HFFc6 (cell line): ENCODE results near the gene ADAM33. TPM values are rescaled to one million over a fixed set of nuclear protein-coding genes. Genes with fewer than 3 reads are reported as not detected.

Source experiments
- DNase-seq: peaks from one replicate; pipeline ENCODE4 v3.0.0-alpha.2; 2018
- H3K27ac Mint-ChIP-seq: 2 replicates; pipeline ENCODE4 v1.8.0; 2020; ENCODE audit warnings: mild to moderate bottlenecking, mixed read lengths
- H3K27me3 Mint-ChIP-seq: 2 replicates; pipeline ENCODE4 v1.8.0; 2021; ENCODE audit warnings: mild to moderate bottlenecking, moderate library complexity, mixed read lengths; ENCODE audit not compliant: insufficient read depth
- H3K36me3 Mint-ChIP-seq: 2 replicates; pipeline ENCODE4 v1.8.0; 2021; ENCODE audit warnings: low read depth, mixed read lengths
- H3K4me1 Mint-ChIP-seq: 2 replicates; pipeline ENCODE4 v1.8.0; 2020; ENCODE audit warnings: low read depth, mixed read lengths
- H3K4me3 Mint-ChIP-seq: 2 replicates; pipeline ENCODE4 v1.8.0; 2020; ENCODE audit warnings: mild to moderate bottlenecking, moderate library complexity, mixed read lengths
- H3K9me3 Mint-ChIP-seq: 2 replicates; pipeline ENCODE4 v1.8.0; 2020; ENCODE audit warnings: mild to moderate bottlenecking, mixed read lengths
- long read RNA-seq: library from polyadenylated mRNA; unstranded; transcript quantifications from one replicate; pipeline ENCODE4 v2.0.0, GENCODE V29; 2019
- total RNA-seq, 6 experiments: library from RNA; stranded (reverse); fragmentation: NEBNext Ultra II Directional; extraction: Animal tissue kit (Norgen Biotek cat#: 25700); gene quantifications; 2 replicates in 1 of 6; 3 replicates in 5 of 6; pipeline ENCODE4 v1.2.3, GENCODE V29; 2021
- TF ChIP-seq, protein P1 (sequence below): fragments of 200-600 bp; sonication (generic); IDR thresholded peaks from 2 replicates; pipeline ENCODE4 v1.5.0; 2021; ENCODE audit warnings: antibody characterized with exemption, mild to moderate bottlenecking

ADAM33 gene, protein sequence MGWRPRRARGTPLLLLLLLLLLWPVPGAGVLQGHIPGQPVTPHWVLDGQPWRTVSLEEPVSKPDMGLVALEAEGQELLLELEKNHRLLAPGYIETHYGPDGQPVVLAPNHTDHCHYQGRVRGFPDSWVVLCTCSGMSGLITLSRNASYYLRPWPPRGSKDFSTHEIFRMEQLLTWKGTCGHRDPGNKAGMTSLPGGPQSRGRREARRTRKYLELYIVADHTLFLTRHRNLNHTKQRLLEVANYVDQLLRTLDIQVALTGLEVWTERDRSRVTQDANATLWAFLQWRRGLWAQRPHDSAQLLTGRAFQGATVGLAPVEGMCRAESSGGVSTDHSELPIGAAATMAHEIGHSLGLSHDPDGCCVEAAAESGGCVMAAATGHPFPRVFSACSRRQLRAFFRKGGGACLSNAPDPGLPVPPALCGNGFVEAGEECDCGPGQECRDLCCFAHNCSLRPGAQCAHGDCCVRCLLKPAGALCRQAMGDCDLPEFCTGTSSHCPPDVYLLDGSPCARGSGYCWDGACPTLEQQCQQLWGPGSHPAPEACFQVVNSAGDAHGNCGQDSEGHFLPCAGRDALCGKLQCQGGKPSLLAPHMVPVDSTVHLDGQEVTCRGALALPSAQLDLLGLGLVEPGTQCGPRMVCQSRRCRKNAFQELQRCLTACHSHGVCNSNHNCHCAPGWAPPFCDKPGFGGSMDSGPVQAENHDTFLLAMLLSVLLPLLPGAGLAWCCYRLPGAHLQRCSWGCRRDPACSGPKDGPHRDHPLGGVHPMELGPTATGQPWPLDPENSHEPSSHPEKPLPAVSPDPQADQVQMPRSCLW
- total RNA-seq = 10 to 100 TPM; 81.5 to 96.1 (median 87.6) TPM
- long read RNA-seq, partial matches to known transcripts = 16 of 36 reads
- long read RNA-seq, other reads (novel, unspliced or antisense) = 17 of 36 reads

DNA sequence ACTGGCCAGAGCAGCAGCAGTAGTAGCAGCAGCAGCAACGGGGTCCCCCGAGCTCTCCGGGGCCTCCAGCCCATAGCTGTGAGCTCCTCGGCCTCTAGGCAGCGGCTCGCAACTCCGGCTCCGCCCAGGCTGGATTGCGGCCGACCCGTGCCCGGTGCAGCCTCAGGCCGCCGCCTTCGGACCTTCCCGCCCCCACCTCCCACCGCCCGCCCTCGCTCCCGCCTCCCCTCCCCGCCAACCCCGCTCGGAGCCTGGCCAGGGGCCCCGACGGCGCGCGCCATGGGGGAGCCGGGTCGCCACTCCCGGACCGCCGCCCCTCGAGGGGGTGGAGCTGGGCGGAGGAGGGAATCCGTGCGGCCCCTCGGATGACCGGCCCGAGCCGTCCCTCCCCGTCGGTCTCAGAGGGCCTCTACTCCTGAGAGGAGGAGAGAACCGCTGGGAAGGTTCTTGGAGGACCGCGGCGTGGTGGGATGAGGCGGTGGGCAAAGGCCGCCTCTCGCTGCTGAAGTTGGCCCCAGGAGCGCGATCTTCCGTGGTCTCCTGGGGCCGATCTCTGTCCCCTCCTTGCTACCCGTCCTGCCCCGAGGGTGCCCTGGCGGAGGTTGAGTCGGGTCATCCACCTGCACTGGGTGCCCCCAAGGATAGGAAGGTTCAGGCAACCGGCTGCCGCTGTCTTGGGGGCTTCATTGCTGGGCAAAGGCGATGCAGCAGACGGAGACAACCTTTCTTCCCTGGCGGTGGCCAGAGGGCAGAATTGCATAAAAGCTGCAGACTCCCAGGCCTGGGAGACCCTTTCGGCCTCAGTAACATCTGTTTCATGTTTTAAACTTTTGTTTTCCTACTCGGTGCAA, at the start of gene ADAM33:
Gene ADAM33 (minus strand): TSS at position 80 of the 851 bp plus-strand sequence. CDS start 6 bp downstream, at position 74.
- no peak for DNase-seq
- H3K4me3 Mint-ChIP-seq = peak within 1 kb of the TSS; percentile 98
- peak within 1 kb of the TSS; percentile 99 for H3K27ac Mint-ChIP-seq
- H3K27me3 Mint-ChIP-seq = peaks cover 3% of the 10 kb centered on the region; the same call in 1 of the 2 replicates
- H3K9me3 Mint-ChIP-seq = no peaks in the 10 kb centered on the region
- peaks cover 13% of the 10 kb centered on the region; the same call in 1 of the 2 replicates for H3K36me3 Mint-ChIP-seq
- peaks cover 62% of the 10 kb centered on the region for H3K4me1 Mint-ChIP-seq
- TF ChIP-seq, protein P1, sequence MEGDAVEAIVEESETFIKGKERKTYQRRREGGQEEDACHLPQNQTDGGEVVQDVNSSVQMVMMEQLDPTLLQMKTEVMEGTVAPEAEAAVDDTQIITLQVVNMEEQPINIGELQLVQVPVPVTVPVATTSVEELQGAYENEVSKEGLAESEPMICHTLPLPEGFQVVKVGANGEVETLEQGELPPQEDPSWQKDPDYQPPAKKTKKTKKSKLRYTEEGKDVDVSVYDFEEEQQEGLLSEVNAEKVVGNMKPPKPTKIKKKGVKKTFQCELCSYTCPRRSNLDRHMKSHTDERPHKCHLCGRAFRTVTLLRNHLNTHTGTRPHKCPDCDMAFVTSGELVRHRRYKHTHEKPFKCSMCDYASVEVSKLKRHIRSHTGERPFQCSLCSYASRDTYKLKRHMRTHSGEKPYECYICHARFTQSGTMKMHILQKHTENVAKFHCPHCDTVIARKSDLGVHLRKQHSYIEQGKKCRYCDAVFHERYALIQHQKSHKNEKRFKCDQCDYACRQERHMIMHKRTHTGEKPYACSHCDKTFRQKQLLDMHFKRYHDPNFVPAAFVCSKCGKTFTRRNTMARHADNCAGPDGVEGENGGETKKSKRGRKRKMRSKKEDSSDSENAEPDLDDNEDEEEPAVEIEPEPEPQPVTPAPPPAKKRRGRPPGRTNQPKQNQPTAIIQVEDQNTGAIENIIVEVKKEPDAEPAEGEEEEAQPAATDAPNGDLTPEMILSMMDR = no peak

DNA sequence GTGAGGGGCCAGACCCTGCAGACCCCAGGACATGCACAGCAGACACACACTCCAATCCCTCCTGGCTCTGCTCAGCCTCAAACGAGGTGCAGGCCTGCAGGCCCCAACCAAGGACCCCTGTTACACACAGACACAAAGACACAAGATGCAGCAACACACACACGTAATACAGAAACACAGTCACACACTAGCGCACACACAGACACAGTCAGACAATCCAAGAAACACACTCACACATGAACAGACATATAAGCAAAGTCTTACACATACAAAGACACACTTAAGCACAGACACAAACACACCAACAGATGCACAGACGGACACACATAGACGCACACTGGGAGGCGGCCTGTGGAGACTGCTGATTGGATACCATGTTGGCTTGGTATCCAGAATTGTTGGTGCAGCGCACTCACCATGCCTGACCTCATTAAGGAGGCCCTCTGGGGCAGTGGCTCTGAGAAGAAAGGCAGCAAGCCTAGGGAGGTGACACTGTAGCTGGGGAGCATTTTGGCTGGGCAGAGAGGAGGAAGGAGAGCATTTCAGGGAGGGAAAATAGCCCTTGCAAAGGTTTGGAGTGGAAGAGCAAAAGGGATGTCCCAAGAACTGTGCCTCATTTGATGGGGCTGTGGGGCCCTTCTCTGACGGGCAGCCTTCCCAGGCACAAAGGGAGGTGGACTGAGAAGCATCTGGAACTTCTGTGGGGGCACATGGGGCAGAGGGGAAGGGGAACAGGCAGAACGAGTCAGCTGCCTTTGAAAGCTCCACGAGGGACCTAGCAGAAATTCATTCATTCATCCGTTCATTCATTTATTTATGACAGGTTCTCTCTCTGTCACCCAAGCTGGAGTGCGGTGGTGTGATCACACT, 49.2 kb upstream of the ADAM33 start:
- H3K27ac Mint-ChIP-seq = no peak overlapping the region
- TF ChIP-seq, protein P1 = no peak
- H3K4me3 Mint-ChIP-seq = no peak overlapping the region
- peaks cover 52% of the 10 kb centered on the region for H3K27me3 Mint-ChIP-seq
- no peaks in the 10 kb centered on the region for H3K9me3 Mint-ChIP-seq
- peaks cover 16% of the 10 kb centered on the region for H3K4me1 Mint-ChIP-seq
- no peaks in the 10 kb centered on the region for H3K36me3 Mint-ChIP-seq
- DNase-seq = no peak

DNA sequence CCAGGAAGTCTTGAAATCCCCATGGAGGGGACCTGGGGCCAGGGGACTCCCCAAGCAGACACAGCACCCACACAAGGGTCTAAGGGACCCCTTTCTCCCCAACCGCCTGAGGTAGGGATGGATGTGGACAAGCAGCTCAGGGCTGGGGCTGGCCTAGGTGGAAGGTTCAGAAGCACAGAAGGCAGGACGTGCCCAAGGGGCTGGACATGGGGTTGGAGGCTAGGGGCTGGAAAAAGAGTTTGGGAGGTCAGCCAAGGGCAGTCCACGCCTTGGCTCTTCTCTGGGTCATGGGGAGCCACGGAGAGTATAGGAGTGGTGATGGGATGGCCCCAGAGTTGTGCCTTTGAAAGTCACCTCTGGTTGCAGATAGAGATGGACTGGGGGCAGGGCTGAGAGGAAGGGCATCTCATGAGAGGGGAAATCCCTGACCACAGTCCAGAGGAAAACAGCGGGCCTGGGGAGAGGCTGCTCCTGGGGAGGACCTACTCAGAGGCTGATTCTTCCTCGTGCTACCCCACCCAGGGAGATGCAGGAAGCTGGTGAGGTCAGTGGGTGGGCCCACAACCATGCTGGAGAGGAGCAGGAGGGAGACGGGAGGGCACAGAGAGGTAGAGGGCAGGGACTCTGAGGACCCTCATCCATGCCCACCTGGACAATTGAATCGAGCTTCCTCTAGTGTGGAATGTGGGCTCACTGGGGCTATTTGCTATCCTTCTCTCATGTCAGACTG, 48.2 kb upstream of the ADAM33 start:
- Mint-ChIP-seq H3K4me3 (no peak overlapping the region), H3K27ac (no peak overlapping the region), H3K36me3 (no peaks in the 10 kb centered on the region), H3K9me3 (no peaks in the 10 kb centered on the region), H3K4me1 (peaks cover 16% of the 10 kb centered on the region), H3K27me3 (peaks cover 43% of the 10 kb centered on the region)
- TF ChIP-seq, protein P1 = no peak
- no peak for DNase-seq

DNA sequence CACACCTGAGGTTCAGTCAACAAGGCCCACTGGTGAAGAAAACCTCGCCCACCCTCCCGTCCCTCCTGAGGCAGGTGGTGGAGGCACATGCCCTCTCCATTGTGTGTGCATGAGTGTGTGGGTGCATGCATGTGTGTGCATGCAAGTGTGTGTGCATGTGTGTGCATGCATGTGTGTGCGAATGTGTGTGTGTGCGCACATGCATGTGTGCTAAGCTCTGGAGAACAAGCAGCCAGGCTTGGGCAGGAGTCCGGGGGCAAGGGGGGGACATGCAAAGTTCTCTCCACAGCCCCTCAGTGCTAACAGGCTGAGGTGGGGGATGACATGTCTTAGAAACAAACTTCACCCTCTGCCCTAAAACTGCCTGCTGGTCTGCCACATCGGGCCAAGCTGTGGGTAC, 47.6 kb upstream of the ADAM33 start:
- Mint-ChIP-seq H3K4me3 (no peak overlapping the region), H3K27ac (no peak overlapping the region), H3K9me3 (no peaks in the 10 kb centered on the region), H3K27me3 (peaks cover 38% of the 10 kb centered on the region), H3K4me1 (peaks cover 16% of the 10 kb centered on the region), H3K36me3 (no peaks in the 10 kb centered on the region)
- no peak for DNase-seq
- TF ChIP-seq, protein P1 = no peak
